ENCODE data around the gene BLCAP.

DNA sequence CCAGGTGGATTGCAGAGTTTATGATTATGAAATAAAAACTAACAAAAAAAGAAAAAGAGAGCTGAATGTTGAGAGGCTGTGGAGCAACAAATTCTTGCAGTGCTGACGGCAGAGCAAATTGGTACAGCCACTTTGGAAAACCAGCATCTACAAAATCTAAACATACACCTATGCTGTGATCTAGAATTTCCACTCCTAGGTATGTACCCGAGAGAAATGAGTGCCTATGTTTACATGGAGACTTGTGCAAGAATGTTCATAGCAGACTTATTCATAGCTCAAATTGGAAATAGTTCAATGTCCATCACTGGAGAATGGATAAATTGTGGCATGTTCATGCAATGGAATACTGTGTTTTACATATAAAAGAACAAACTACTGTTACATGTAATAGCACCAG is 3.0 kb upstream of the BLCAP start:
- TF ChIP-seq POLR2A (IDR thresholded peaks at IDR 0.05) (no peak), CTCF (IDR thresholded peaks at IDR 0.05) (no peak)
